ENCODE data around the gene ANKRD33B. TPM values are rescaled to one million over a fixed set of nuclear protein-coding genes. Genes with fewer than 3 reads are reported as not detected.
"Not testable (repeated sequence)": the region's sequence is repeated elsewhere in the genome, so short reads cannot be mapped to it uniquely, and the experiment has no call there.

ANKRD33B gene
- total and polyA plus RNA-seq, 2 donors = 4.5 to 6.8 TPM

GRCh38 chr5:10637944-10638343, 74.1 kb downstream of the ANKRD33B start:
- Histone ChIP-seq H3K36me3 (ENCODE audit: control insufficient read depth in 2 of 2, insufficient read depth in 2 of 2, low read length in 1 of 2) (no peaks in the 10 kb centered on the region), H3K27ac (ENCODE audit: low read depth in 1 of 2, low read length in 1 of 2) (no peak overlapping the region), H3K4me3 (ENCODE audit: low read length in 2 of 2) (no peak overlapping the region), H3K27me3 (ENCODE audit: control insufficient read depth in 2 of 2, insufficient read depth in 1 of 2, low read length in 1 of 2) (no peaks in the 10 kb centered on the region), H3K9me3 (ENCODE audit: control insufficient read depth in 2 of 2, insufficient read depth in 1 of 2, low read length in 1 of 2) (peaks cover 0 to 3% of the 10 kb centered on the region in 2 donors), H3K4me1 (ENCODE audit: control insufficient read depth in 2 of 2, insufficient read depth in 2 of 2, low read length in 2 of 2) (peaks cover 0 to 16% of the 10 kb centered on the region in 2 donors)
- WGBS = 95% methylated on average over 10 of the region's 10 CpGs
- no peak for DNase-seq (ENCODE audit: low read depth in 6 of 9, low spot score in 9 of 9)

GRCh38 chr5:10638723-10639122, 74.9 kb downstream of the ANKRD33B start:
- not testable (repeated sequence) for H3K27me3 ChIP-seq (ENCODE audit: control insufficient read depth in 2 of 2, insufficient read depth in 1 of 2, low read length in 1 of 2); H3K27ac ChIP-seq (ENCODE audit: low read depth in 1 of 2, low read length in 1 of 2); H3K4me1 ChIP-seq (ENCODE audit: control insufficient read depth in 2 of 2, insufficient read depth in 2 of 2, low read length in 2 of 2); H3K4me3 ChIP-seq (ENCODE audit: low read length in 2 of 2); H3K36me3 ChIP-seq (ENCODE audit: control insufficient read depth in 2 of 2, insufficient read depth in 2 of 2, low read length in 1 of 2); DNase-seq (ENCODE audit: low read depth in 6 of 9, low spot score in 9 of 9); H3K9me3 ChIP-seq (ENCODE audit: control insufficient read depth in 2 of 2, insufficient read depth in 1 of 2, low read length in 1 of 2)
- WGBS = 96% methylated on average over 48 of the region's 48 CpGs

- Histone ChIP-seq H3K36me3 (ENCODE audit: control insufficient read depth in 2 of 2, insufficient read depth in 2 of 2, low read length in 1 of 2) (no peaks in the 10 kb centered on the region), H3K27ac (ENCODE audit: low read depth in 1 of 2, low read length in 1 of 2) (no peak overlapping the region), H3K4me3 (ENCODE audit: low read length in 2 of 2) (no peak overlapping the region), H3K27me3 (ENCODE audit: control insufficient read depth in 2 of 2, insufficient read depth in 1 of 2, low read length in 1 of 2) (no peaks in the 10 kb centered on the region), H3K9me3 (ENCODE audit: control insufficient read depth in 2 of 2, insufficient read depth in 1 of 2, low read length in 1 of 2) (peaks cover 0 to 3% of the 10 kb centered on the region in 2 donors), H3K4me1 (ENCODE audit: control insufficient read depth in 2 of 2, insufficient read depth in 2 of 2, low read length in 2 of 2) (peaks cover 0 to 6% of the 10 kb centered on the region in 2 donors)
- no peak for DNase-seq (ENCODE audit: low read depth in 6 of 9, low spot score in 9 of 9)
- 98% methylated on average over 22 of the region's 48 CpGs for WGBS
Observed at GRCh38 chr5:10639846-10640368, 76.0 kb downstream of the ANKRD33B start.

- peaks cover 0 to 2% of the 10 kb centered on the region in 2 donors for H3K4me1 ChIP-seq (ENCODE audit: control insufficient read depth in 2 of 2, insufficient read depth in 2 of 2, low read length in 2 of 2)
- H3K4me3 ChIP-seq (ENCODE audit: low read length in 2 of 2) = no peak overlapping the region
- no peaks in the 10 kb centered on the region for H3K36me3 ChIP-seq (ENCODE audit: control insufficient read depth in 2 of 2, insufficient read depth in 2 of 2, low read length in 1 of 2)
- H3K9me3 ChIP-seq (ENCODE audit: control insufficient read depth in 2 of 2, insufficient read depth in 1 of 2, low read length in 1 of 2) = peaks cover 0 to 3% of the 10 kb centered on the region in 2 donors
- H3K27ac ChIP-seq (ENCODE audit: low read depth in 1 of 2, low read length in 1 of 2) = no peak overlapping the region
- H3K27me3 ChIP-seq (ENCODE audit: control insufficient read depth in 2 of 2, insufficient read depth in 1 of 2, low read length in 1 of 2) = no peaks in the 10 kb centered on the region
- no peak for DNase-seq (ENCODE audit: low read depth in 6 of 9, low spot score in 9 of 9)
- WGBS = 74% methylated on average over 7 of the region's 7 CpGs
Observed at GRCh38 chr5:10642367-10642766, 78.5 kb downstream of the ANKRD33B start.

GRCh38 chr5:10644192-10644591, 80.3 kb downstream of the ANKRD33B start:
- Histone ChIP-seq H3K36me3 (ENCODE audit: control insufficient read depth in 2 of 2, insufficient read depth in 2 of 2, low read length in 1 of 2) (no peaks in the 10 kb centered on the region), H3K4me3 (ENCODE audit: low read length in 2 of 2) (no peak overlapping the region), H3K4me1 (ENCODE audit: control insufficient read depth in 2 of 2, insufficient read depth in 2 of 2, low read length in 2 of 2) (no peaks in the 10 kb centered on the region), H3K27ac (ENCODE audit: low read depth in 1 of 2, low read length in 1 of 2) (no peak overlapping the region), H3K27me3 (ENCODE audit: control insufficient read depth in 2 of 2, insufficient read depth in 1 of 2, low read length in 1 of 2) (no peaks in the 10 kb centered on the region), H3K9me3 (ENCODE audit: control insufficient read depth in 2 of 2, insufficient read depth in 1 of 2, low read length in 1 of 2) (no peaks in the 10 kb centered on the region)
- WGBS = 35% methylated on average over 9 of the region's 9 CpGs
- DNase-seq (ENCODE audit: low read depth in 6 of 9, low spot score in 9 of 9) = no peak

- DNase-seq (ENCODE audit: low read depth in 6 of 9, low spot score in 9 of 9) = no peak
- H3K9me3 ChIP-seq (ENCODE audit: control insufficient read depth in 2 of 2, insufficient read depth in 1 of 2, low read length in 1 of 2) = no peaks in the 10 kb centered on the region
- WGBS = 96% methylated on average over 3 of the region's 3 CpGs
- no peaks in the 10 kb centered on the region for H3K36me3 ChIP-seq (ENCODE audit: control insufficient read depth in 2 of 2, insufficient read depth in 2 of 2, low read length in 1 of 2)
- H3K27ac ChIP-seq (ENCODE audit: low read depth in 1 of 2, low read length in 1 of 2) = no peak overlapping the region
- no peak overlapping the region for H3K4me3 ChIP-seq (ENCODE audit: low read length in 2 of 2)
- H3K4me1 ChIP-seq (ENCODE audit: control insufficient read depth in 2 of 2, insufficient read depth in 2 of 2, low read length in 2 of 2) = no peaks in the 10 kb centered on the region
- H3K27me3 ChIP-seq (ENCODE audit: control insufficient read depth in 2 of 2, insufficient read depth in 1 of 2, low read length in 1 of 2) = no peaks in the 10 kb centered on the region
Observed at GRCh38 chr5:10645146-10645545, 81.3 kb downstream of the ANKRD33B start.

GRCh38 chr5:10645671-10646070, 81.8 kb downstream of the ANKRD33B start:
- no peak for DNase-seq (ENCODE audit: low read depth in 6 of 9, low spot score in 9 of 9)
- H3K27ac ChIP-seq (ENCODE audit: low read depth in 1 of 2, low read length in 1 of 2) = no peak overlapping the region
- 94% methylated on average over 6 of the region's 6 CpGs for WGBS
- H3K36me3 ChIP-seq (ENCODE audit: control insufficient read depth in 2 of 2, insufficient read depth in 2 of 2, low read length in 1 of 2) = no peaks in the 10 kb centered on the region
- no peak overlapping the region for H3K4me3 ChIP-seq (ENCODE audit: low read length in 2 of 2)
- H3K9me3 ChIP-seq (ENCODE audit: control insufficient read depth in 2 of 2, insufficient read depth in 1 of 2, low read length in 1 of 2) = no peaks in the 10 kb centered on the region
- H3K27me3 ChIP-seq (ENCODE audit: control insufficient read depth in 2 of 2, insufficient read depth in 1 of 2, low read length in 1 of 2) = no peaks in the 10 kb centered on the region
- no peaks in the 10 kb centered on the region for H3K4me1 ChIP-seq (ENCODE audit: control insufficient read depth in 2 of 2, insufficient read depth in 2 of 2, low read length in 2 of 2)

- Histone ChIP-seq H3K4me1 (ENCODE audit: control insufficient read depth in 2 of 2, insufficient read depth in 2 of 2, low read length in 2 of 2) (no peaks in the 10 kb centered on the region), H3K9me3 (ENCODE audit: control insufficient read depth in 2 of 2, insufficient read depth in 1 of 2, low read length in 1 of 2) (no peaks in the 10 kb centered on the region), H3K27ac (ENCODE audit: low read depth in 1 of 2, low read length in 1 of 2) (no peak overlapping the region), H3K27me3 (ENCODE audit: control insufficient read depth in 2 of 2, insufficient read depth in 1 of 2, low read length in 1 of 2) (no peaks in the 10 kb centered on the region), H3K4me3 (ENCODE audit: low read length in 2 of 2) (no peak overlapping the region), H3K36me3 (ENCODE audit: control insufficient read depth in 2 of 2, insufficient read depth in 2 of 2, low read length in 1 of 2) (no peaks in the 10 kb centered on the region)
- 98% methylated on average over 5 of the region's 5 CpGs for WGBS
- DNase-seq (ENCODE audit: low read depth in 6 of 9, low spot score in 9 of 9) = no peak
Observed at GRCh38 chr5:10647640-10648039, 83.8 kb downstream of the ANKRD33B start.

- WGBS = 96% methylated on average over 60 of the region's 60 CpGs
- H3K27me3 ChIP-seq (ENCODE audit: control insufficient read depth in 2 of 2, insufficient read depth in 1 of 2, low read length in 1 of 2) = no peaks in the 10 kb centered on the region
- DNase-seq (ENCODE audit: low read depth in 6 of 9, low spot score in 9 of 9) = no peak
- H3K4me3 ChIP-seq (ENCODE audit: low read length in 2 of 2) = no peak overlapping the region
- H3K9me3 ChIP-seq (ENCODE audit: control insufficient read depth in 2 of 2, insufficient read depth in 1 of 2, low read length in 1 of 2) = no peaks in the 10 kb centered on the region
- no peak overlapping the region for H3K27ac ChIP-seq (ENCODE audit: low read depth in 1 of 2, low read length in 1 of 2)
- no peaks in the 10 kb centered on the region for H3K36me3 ChIP-seq (ENCODE audit: control insufficient read depth in 2 of 2, insufficient read depth in 2 of 2, low read length in 1 of 2)
- H3K4me1 ChIP-seq (ENCODE audit: control insufficient read depth in 2 of 2, insufficient read depth in 2 of 2, low read length in 2 of 2) = peaks cover 0 to 4% of the 10 kb centered on the region in 2 donors
Observed at GRCh38 chr5:10648806-10649665, 85.2 kb downstream of the ANKRD33B start.
